MM.1S (cell line): Measurements from ENCODE around the gene ACTN1.

Experiments used
- DNase-seq: peaks from one replicate; pipeline ENCODE4 v3.0.0-alpha.2; 2015
- H2AFZ ChIP-seq: fragments of 300-600 bp; sonication (generic); 2 replicates; pipeline ENCODE4 v1.6.0; 2016; ENCODE audit warnings: antibody characterized with exemption, low read length
- H3F3A ChIP-seq: fragments of 300-600 bp; sonication (generic); 2 replicates; pipeline ENCODE4 v1.6.1; 2016; ENCODE audit warnings: mild to moderate bottlenecking, antibody characterized with exemption, low read length, moderate library complexity, mixed read lengths; ENCODE audit not compliant: insufficient read depth
- H3K27ac ChIP-seq: fragments of 300-600 bp; sonication (generic); 2 replicates; pipeline ENCODE4 v1.5.1; 2016; ENCODE audit warnings: mild to moderate bottlenecking, low read length
- H3K27me3 ChIP-seq: fragments of 300-600 bp; sonication (generic); replicated peaks from 2 replicates; pipeline ENCODE4 v1.6.0; 2016; ENCODE audit warnings: low read length; ENCODE audit not compliant: insufficient read depth
- H3K36me3 ChIP-seq: fragments of 300-600 bp; sonication (generic); replicated peaks from 2 replicates; pipeline ENCODE4 v1.6.1; 2016; ENCODE audit warnings: mild to moderate bottlenecking, low read length, mixed read lengths; ENCODE audit not compliant: insufficient read depth
- H3K4me1 ChIP-seq: fragments of 300-600 bp; sonication (generic); 2 replicates; pipeline ENCODE4 v1.6.1; 2016; ENCODE audit warnings: low read length, mixed read lengths
- H3K4me2 ChIP-seq: fragments of 300-600 bp; sonication (generic); 2 replicates; pipeline ENCODE4 v1.6.0; 2016; ENCODE audit warnings: low read depth, low read length
- H3K4me3 ChIP-seq: fragments of 300-600 bp; sonication (generic); 2 replicates; pipeline ENCODE4 v1.5.1; 2016; ENCODE audit warnings: low read length, mixed read lengths
- H3K79me2 ChIP-seq: fragments of 300-600 bp; sonication (generic); 2 replicates; pipeline ENCODE4 v1.6.1; 2016; ENCODE audit warnings: mixed run types, low read length, mixed read lengths
- H3K9ac ChIP-seq: fragments of 300-600 bp; sonication (generic); 2 replicates; pipeline ENCODE4 v1.6.1; 2016; ENCODE audit warnings: low read length, mixed read lengths
- H3K9me2 ChIP-seq: fragments of 300-600 bp; sonication (generic); replicated peaks from 2 replicates; pipeline ENCODE4 v1.6.1; 2016; ENCODE audit warnings: mild to moderate bottlenecking, low read length, mixed read lengths; ENCODE audit not compliant: insufficient read depth
- H3K9me3 ChIP-seq: fragments of 300-600 bp; sonication (generic); replicated peaks from 2 replicates; pipeline ENCODE4 v1.6.1; 2016; ENCODE audit warnings: mild to moderate bottlenecking, low read length, mixed read lengths; ENCODE audit not compliant: insufficient read depth
- H4K20me1 ChIP-seq: fragments of 300-600 bp; sonication (generic); 2 replicates; pipeline ENCODE4 v1.6.1; 2016; ENCODE audit warnings: mild to moderate bottlenecking, low read length, moderate library complexity, mixed read lengths; ENCODE audit not compliant: insufficient read depth
- CTCF ChIP-seq: fragments of 300-600 bp; sonication (generic); IDR thresholded peaks from 2 replicates; pipeline ENCODE4 v1.5.1; 2016; ENCODE audit warnings: antibody characterized with exemption, low read length, mixed read lengths
- EZH2 ChIP-seq: fragments of 300-600 bp; sonication (generic); optimal IDR thresholded peaks from 2 replicates; pipeline ENCODE3; 2017; ENCODE audit warnings: low read depth, mild to moderate bottlenecking, antibody characterized with exemption, low read length, mixed read lengths
- EZH2phosphoT487 ChIP-seq: fragments of 300-600 bp; sonication (generic); IDR thresholded peaks from 2 replicates; pipeline ENCODE4 v1.6.1; 2018; ENCODE audit warnings: antibody characterized with exemption, low read length

Gene ACTN1

GRCh38 chr14:68981539-68981976, 2.5 kb upstream of the ACTN1 start:
- Histone ChIP-seq H3K4me3 (no peak overlapping the region), H3K79me2 (no peaks in the 10 kb centered on the region), H3K9me3 (no peaks in the 10 kb centered on the region), H3K4me2 (no peak overlapping the region), H3F3A (no peaks in the 10 kb centered on the region), H3K36me3 (no peaks in the 10 kb centered on the region), H2AFZ (no peak overlapping the region), H3K27ac (no peak overlapping the region), H3K27me3 (no peaks in the 10 kb centered on the region), H3K4me1 (no peaks in the 10 kb centered on the region), H4K20me1 (no peaks in the 10 kb centered on the region), H3K9me2 (no peaks in the 10 kb centered on the region), H3K9ac (no peak overlapping the region)
- no peak for DNase-seq
- no peak for TF ChIP-seq EZH2
- TF ChIP-seq EZH2phosphoT487: no peak
- TF ChIP-seq CTCF: no peak

- Histone ChIP-seq H3K9me3 (no peaks in the 10 kb centered on the region), H3K4me2 (no peak overlapping the region), H2AFZ (no peak overlapping the region), H3K79me2 (no peaks in the 10 kb centered on the region), H3K4me3 (no peak overlapping the region), H3F3A (no peaks in the 10 kb centered on the region), H3K27ac (no peak overlapping the region), H3K27me3 (no peaks in the 10 kb centered on the region), H3K36me3 (no peaks in the 10 kb centered on the region), H3K9me2 (no peaks in the 10 kb centered on the region), H4K20me1 (no peaks in the 10 kb centered on the region), H3K9ac (no peak overlapping the region), H3K4me1 (no peaks in the 10 kb centered on the region)
- TF ChIP-seq EZH2phosphoT487: no peak
- no peak for TF ChIP-seq CTCF
- no peak for TF ChIP-seq EZH2
- DNase-seq: no peak
Observed at GRCh38 chr14:68981139-68981538, 2.0 kb upstream of the ACTN1 start.

- Histone ChIP-seq H3K36me3 (no peaks in the 10 kb centered on the region), H3K79me2 (no peaks in the 10 kb centered on the region), H3K4me3 (peak overlapping the region; percentile 41), H4K20me1 (no peaks in the 10 kb centered on the region), H3F3A (no peaks in the 10 kb centered on the region), H3K27me3 (no peaks in the 10 kb centered on the region), H3K4me2 (peak overlapping the region; percentile 43; the same call in 1 of the 2 replicates), H3K9ac (no peak overlapping the region), H2AFZ (no peak overlapping the region), H3K27ac (no peak overlapping the region), H3K9me3 (no peaks in the 10 kb centered on the region), H3K4me1 (no peaks in the 10 kb centered on the region), H3K9me2 (no peaks in the 10 kb centered on the region)
- DNase-seq: no peak
- TF ChIP-seq CTCF (no peak), EZH2 (no peak), EZH2phosphoT487 (no peak)
Observed at GRCh38 chr14:68979722-68980451, 785 bp upstream of the ACTN1 start.
